CD4-positive, alpha-beta T cell treated with Interleukin-2 at 100 ng/mL for 4 hours (primary cell): ENCODE results near the gene ANKRA2.
"Not testable (repeated sequence)": the region's sequence is repeated elsewhere in the genome, so short reads cannot be mapped to it uniquely, and the experiment has no call there.

Experiments used
- DNase-seq: peaks from one replicate; pipeline ENCODE4 v3.0.0-alpha.2; 2020; ENCODE audit warnings: low spot score

The ANKRA2 gene

DNA sequence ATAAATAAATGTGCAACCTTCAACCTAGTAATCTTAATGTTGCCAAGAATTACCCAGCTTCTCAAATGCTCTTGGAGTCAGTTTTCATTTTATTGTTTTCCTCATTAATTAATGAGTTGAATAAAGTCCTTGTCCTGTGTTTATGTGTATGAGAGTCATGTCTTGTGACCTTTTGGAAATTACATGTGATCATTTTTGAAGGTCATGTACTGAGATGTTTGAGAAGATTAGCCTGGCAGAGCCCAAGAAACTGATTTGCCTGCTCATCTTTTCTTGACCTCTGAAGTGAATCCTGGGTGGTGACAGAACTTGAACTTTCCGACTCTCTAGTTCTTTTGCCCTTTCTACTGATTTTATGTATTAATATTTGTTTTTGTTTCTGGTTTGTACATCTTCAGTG is 15.4 kb downstream of the ANKRA2 start:
- no peak for DNase-seq

DNA sequence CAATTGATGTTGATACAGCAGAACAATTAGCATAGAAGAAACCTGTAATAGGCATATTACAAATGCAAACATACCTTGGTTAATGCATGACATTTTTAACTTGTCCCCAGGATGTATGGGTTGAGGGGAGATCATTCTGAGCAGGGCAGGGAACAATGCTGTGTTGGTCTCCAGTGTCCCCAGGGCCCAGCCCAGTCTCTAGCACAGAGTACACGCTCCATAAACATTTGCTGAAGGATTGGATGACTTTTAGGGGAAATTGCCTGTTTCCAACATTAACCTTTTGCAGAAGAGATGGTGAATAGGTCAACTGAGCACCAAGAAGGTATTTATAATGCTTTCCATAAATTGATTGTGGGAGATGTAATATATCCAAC is 20.0 kb downstream of the ANKRA2 start:
- DNase-seq = no peak

DNA sequence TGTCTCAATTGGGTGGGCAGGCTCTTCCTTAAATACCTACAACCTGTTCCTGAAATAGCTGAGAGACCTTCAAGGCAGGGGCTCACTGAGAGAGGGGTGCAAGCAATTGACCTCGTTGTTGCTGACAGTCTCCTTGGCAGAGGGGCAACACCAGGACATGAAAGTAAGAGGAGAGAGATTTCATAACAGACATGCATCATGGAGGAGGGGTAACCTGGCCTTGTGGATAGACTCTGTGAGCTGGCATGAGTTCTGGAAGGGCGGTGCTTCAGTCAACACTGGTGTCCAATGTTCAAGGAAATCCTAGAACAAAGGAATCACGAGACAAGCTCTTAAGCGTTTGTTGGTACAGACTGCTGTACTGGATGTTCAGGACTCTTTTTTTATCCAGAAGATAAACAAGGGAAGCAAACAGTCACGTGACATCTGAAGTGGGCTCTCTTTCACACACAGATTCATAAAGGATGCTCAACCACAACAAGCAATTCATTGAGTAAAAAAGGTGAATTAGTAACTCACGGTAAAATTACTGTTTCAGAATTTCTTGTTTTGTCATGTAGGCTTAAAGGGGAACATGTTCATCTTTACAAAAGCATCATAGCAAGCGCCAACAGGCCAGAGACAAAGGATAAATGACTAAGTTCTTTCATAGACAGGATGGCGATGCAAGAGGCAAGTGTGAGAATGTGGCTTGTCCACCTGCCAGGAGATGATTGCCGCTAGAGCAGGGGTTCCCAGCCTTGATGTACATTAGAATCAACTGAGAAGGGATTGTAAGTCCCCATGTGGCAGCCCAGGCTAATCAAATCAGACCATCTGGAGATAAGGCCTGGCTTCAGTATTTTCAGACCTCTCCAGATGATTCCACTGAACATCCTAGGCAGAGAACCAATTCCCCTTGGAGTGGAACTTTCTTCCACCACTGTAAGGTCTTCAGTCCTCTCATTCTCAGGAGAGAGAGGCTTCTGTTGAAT is 20.7 kb downstream of the ANKRA2 start:
- no peak for DNase-seq

DNA sequence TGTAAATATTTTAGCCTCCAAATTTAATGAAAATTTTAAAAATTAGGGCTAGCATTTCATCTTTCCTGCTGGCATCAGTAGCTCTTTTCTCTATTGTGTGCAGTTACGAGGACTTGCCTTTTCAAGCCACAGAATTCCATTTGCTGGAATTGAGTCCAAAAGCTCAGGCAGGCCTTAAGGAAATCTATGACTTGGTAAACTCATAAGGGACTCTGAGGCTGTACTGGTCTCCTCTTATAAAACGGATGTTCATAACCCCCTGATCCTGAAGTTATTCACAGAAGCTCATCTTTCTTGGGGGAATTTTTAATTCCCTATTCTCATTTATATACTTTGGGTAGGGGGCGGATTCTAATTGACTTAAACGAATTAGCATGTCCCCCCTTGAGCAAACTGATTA is 23.4 kb downstream of the ANKRA2 start:
- no peak for DNase-seq

DNA sequence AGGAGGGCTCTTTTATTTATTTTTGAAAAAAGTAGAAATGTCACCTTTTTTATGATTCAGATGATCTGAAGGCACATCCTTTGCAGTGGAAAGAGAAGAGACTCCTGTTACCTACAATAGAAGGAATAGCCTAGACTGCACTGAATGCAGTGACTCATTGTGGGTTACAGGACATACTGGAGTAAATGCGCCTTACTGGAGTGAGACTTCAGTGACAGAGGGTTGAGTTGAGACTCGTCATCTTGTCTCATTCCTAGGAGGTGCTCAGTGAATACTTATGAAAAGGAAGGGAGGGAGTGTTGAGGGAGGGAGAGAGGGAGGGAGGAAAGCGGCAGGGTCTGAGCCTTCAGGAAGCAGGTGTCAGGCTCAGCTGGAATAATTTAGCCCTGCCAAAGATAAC is 25.2 kb downstream of the ANKRA2 start:
- DNase-seq = no peak

DNA sequence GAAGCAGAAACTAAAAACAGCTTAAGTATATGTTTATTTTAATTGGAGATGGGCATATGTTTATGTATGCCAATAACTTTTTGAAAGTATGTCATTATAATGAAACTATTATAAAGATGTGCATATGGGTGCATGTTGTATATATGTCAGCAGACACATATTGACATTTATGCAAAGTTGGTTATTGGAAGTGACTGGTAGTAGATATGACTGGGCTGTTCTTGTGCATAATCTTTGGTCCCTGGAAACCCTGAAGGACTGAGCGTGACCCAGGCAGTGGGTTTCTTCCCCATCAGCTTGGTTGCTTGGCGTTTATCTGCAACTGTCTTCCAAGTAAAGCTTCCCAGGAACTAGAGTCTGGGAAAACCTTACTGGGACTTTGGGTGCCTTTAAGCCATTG is 25.7 kb downstream of the ANKRA2 start:
- no peak for DNase-seq

DNA sequence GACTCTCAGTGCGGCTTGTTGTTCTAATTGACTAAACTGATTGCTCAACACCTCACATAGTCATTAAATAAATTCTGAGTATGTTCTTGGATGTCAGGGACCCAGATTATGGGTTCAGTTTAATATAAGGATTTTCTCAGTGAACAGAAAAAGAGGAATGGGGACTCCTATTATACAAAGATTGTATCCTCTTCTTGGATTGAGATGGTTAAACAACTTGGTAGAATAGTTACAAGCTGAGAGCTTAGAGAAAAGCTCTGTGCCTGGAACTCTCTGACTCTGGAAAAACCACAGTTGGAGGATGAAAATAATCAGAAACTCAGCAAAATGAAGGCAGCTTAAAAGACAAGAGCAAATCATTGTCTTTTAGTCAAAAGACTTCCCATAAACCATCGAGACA is 30.5 kb downstream of the ANKRA2 start:
- no peak for DNase-seq

DNA sequence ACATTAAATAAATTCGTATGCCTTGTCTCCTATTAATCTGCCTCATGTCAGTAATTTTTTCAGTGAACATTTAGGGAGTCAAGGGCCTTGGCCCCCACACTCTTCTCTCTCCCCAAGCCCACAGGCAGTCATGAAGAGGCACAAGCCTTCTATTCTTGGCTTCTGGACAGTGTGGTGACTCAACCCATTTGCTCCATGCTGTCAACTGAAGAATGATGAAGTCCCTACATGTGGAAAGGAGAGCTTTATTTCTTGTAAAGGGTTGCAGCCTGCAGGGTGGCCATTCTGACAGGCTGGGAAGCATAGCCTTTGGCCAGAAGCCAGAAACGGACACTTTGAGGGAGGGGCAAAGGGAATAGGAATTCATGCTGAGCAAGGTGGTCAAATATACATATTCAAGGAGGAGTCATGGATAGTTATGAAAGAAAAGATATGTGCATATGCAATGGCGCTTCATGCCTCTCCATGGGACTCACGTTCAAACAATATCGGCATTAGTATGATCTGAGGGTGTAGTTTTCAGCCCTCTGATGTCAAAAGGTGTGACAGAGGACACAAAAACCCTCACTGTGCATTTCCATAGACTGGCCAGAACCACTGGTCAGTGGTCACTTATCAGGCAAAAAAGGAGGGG is 31.3 kb downstream of the ANKRA2 start:
- DNase-seq = no peak

DNA sequence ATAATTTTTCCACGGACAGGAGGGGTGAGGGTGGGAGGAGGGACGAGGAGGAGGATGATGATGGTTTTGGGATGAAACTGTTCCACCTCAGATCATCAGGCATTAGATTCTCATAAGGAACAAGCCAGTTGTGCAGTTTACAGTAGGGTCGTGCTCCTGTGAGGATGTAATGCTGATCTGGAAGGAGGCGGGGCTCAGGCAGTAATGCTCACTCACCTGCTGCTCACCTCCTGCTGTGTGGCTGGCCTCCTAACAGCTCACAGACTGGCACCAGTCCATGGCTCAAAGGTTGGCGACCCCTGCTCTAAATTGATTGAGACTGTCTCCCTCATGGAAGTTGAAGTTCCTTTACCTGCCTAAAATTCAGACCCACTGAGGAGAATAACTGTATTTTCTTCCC is 33.2 kb downstream of the ANKRA2 start:
- no peak for DNase-seq

DNA sequence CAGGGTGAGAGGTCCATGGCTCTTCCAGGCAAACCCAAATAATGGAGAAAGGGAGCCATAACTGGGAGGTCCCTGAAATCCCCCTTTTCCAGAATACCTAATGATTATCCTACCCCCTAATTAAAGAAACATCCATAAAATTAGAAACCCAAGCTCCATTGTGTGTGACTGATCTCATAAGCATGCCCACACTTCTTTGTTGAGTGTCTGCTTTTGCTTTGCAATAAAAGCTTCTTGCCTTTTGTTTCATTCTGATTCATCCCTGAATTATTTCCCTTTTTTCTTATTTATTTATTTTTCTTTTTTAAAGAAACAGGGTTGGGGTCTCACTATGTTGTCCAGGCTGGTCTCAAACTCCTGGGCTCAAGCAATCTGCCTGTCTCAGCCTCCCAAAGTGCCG is 34.1 kb downstream of the ANKRA2 start:
- DNase-seq = no peak

DNA sequence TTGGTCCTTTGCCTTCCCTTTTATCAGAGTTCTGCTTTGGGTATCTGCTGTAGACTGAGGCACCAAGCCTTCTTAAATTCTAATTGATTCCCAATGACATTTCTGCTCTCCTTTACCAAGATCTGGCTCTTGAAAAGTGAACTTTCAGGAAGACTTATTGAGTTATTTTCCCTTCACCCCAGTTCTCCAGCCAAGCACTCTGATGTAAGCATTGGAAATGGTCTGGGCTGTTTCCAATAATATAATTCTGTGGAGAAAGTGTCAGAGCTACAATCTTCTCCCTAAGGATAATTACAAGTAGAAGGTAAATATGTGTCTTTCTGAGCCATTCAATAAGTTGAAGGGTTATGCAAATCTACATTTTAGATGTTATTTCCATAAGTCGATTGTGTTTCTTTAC is 36.4 kb downstream of the ANKRA2 start:
- DNase-seq = no peak

DNA sequence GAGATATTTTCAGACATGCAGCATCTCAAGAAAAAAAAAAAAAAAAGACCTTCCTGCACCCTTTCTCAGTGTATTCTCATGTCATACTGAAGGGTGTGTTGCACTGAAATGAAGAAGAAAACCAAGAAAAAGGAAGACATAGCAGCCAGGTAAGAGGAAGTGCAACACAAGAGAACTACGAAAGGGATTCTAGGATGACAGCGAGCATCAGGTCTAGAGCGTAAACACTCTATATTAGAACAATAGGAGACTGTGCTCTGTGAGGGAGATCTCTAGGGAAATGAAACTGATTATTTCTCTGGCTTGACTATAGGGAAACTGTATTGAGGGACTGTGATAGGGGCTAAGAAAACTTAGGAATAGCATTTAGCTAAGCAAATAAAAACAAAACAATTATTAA is 37.2 kb downstream of the ANKRA2 start:
- DNase-seq = no peak

DNA sequence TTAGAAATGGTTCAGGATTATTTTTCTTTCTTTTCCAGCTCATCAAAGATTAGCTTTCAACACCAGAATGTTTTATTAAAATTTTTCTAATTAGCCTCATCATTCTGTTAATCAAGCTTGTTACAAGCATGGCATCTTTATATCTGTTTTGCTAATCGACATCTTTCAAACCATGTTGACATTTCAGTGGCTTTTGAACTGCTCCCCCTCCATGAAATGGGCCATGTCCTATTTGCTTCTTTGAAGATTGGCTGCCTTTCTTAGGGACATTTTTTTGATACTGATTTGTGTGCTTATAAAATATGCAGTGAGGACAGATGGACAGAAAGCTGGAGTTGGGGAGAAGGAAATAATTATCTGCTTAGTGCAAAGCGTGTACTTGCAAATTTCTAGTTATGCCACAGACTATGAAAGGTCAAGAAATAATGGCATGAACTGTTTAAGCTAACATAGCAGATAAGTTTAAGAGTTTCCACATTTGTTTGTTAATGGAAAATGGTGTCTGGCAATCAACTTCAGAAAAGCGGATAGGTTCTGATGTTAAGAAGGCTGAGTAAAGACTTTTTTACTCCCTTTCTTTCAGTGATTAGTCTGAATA is 39.7 kb downstream of the ANKRA2 start:
- no peak for DNase-seq

DNA sequence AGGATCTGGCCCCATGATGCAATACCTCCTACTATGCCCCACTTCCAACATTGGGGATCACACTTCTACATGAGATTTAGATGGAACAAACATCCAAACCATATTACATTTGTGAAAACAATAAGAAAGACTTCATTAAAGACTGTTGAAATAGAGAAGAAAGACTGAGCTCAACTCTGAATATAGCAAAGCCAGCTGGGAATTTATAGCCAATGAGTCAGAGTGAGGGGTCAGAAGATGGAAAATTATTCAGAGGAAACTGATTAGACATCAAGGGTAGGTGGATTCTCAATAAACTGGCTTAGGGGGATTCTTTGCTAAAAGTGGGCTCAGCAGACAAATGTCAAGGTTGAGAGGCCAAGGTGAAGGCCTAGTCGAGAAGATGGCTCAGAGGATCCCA is 41.6 kb downstream of the ANKRA2 start:
- DNase-seq = no peak

DNA sequence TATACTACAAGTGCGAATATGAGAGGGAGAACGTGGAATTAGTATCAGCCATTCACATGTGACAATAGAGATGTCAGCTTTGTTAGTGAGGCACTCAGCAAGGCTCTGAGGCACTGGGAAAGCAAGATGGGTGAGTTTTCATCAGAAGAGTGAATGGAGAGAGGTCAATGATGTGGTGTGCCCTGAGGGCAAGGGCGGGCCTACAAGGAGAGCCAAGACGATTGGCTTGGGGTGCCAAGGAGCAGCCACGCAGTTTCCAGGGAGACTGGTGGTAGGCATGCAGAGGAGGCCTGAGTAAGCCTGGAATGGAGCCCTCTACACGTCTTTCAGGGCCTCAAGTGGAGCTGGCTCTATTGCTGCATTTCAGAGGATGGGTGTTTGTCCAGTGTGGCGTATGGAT is 42.5 kb downstream of the ANKRA2 start:
- DNase-seq = no peak

DNA sequence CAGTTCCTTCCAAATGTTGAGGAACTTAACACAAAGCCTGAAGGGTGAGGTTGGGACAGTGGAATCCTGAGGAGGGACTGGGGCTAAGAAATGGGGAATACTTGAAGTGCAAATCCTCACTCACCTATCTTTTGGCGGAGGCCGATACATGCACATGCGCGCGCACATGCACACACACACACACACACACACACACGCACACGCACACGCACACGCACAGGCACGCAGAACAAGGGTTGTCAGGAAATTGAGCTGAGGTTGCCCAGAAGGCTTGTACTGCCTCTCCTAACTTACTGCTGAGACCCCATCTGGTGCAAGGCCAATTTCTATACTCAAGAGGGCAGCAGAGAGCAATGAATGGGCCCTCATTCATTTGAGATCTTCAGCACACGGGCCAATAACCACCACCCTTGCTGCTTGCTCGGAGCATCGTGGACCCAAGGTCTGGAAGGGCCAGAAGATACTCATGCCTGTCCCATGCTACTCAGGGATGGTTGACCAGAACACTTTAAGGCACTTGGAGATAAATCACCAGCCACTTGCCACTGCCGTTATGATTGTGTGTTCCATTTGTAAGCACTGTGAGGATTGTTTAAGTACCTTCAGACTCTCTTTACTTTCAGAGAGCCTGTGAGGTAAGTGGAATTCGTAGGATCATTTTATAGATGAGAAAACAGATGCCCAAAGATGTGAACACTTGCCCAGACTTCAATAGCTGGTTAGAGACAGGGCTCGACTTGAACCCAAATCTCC is 45.7 kb downstream of the ANKRA2 start:
- peak; percentile 83 for DNase-seq

DNA sequence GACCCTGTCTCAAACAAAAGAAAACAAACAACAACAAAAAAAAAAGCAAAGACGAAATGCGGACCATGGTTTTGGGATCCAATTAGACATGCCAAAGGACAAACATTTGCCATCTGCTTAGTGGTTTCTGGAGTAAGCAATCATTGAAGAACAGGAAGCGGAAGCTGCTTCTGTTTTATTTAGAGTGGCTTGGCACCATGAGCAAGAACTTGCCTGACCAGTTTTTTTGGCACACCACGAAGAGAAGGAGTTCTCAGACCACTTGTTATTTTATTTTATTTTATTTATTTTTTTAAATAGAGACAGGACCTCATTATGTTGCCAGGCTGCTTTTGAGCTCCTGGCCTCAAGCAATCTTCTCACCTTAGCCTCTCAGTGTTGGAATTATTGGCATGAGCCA is 50.2 kb downstream of the ANKRA2 start:
- no peak for DNase-seq

DNA sequence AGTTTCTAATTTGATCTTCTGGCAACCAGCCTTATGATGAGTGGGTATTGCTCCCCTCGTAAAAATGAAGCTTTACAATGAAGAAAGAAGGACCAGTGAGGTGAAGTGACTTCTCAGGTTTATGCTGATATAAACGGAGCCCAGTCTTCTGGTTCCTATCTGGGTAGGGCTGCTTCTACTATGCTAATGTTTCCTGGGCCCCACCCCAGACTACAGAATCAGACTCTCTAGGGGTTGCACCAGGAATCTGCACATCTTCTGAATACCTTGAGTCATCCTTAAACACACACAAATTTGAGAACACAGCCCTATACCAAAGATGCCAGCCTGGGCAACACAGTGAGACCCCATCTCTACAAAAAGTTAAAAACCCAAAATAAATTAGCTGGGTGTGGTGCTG is 51.0 kb downstream of the ANKRA2 start:
- no peak for DNase-seq

DNA sequence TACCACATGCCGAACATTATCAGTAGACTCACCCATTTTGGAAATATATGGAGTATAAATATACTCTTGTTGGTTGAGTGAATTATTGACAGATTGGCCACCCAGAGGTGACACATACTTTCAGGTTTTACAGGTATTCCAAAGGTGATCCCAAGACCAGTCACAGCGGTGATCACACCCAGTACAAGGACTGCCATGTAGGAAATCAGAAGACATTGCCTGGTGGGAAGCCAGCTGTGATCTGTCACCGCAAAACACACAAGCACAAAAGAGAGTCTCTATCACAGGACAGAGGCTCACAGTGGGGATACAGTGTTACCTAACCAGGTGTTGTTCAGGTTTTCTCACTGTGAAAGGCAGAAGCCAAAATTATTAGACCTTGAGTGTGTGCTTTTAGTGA is 51.4 kb downstream of the ANKRA2 start:
- no peak for DNase-seq

DNA sequence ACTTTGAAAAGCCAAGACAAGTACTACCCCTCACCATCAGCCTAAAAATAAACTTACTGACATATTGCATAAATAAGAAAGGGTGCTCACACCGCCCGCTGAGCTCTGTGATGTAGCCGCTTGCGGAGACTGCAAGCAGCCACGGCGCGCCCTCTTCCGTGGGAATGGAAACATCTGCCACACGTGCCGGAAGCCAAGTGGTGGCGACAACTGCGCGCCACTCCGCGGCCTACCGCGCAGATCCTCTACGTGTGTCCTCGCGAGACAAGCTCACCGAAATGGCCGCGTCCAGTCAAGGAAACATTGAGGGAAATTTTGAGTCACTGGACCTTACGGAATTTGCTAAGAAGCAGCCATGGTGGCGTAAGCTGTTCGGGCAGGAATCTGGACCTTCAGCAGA is 56.9 kb downstream of the ANKRA2 start:
- DNase-seq = not testable (repeated sequence)

DNA sequence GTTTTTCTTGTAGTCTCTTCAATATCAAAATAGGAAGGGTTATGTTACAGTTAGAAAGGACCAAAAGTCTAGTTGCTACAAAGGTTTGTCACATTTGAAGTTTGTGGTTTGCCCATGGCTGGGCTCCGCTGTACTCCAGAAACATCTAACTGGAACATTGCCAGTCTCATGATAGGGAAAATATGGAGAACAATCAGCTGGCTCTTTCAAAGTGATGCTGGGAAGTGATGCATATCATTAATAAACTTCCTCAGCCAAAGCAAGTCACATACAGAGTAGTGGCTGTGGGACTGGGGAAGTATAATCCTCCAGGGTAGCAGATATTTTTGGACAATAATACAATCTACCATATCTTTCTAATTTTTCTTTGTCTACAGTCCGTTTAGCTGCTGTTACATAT is 58.4 kb downstream of the ANKRA2 start:
- no peak for DNase-seq

DNA sequence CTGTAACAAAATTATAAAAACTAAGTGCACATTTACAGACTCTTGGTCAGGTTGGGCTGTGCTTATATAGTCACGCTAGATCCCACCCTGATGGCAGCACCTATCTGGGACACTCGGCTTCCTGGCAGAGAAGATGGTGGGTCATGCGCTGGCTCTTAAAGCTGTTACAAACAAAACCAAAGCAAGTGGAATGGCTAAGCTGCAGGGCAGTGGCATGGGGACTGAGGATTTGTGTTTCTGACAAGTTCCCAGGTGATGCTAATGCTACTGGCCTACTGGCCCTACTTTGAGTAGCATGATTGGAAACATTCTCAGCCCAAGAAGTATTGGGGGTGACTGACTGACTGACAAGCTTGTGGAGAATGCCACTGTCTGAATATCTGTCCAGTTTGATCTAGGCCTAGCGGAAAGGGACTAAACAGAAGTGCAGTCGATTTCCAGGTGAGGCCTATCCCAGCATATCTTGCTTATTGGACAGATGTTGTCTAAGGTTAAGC is 58.9 kb downstream of the ANKRA2 start:
- no peak for DNase-seq
